CD14-positive monocyte (primary cell): Measurements from ENCODE around the gene GAP43. TPM values are rescaled to one million over a fixed set of nuclear protein-coding genes. Genes with fewer than 3 reads are reported as not detected.

Experiments used
- DNase-seq, 3 donors: peaks; one replicate each; pipeline ENCODE4 v3.0.0-alpha.2; 2011 to 2022
- H2AFZ ChIP-seq: 2 replicates; pipeline ENCODE4 v1.6.0; 2012; ENCODE audit warnings: mild to moderate bottlenecking, low read depth, low read length, inconsistent platforms; ENCODE audit not compliant: insufficient read depth, poor library complexity, severe bottlenecking
- H3K27ac ChIP-seq, 2 donors: 1 replicate in 1 of 2; 2 replicates in 1 of 2; pipeline ENCODE4 v1.5.1; 2012 to 2013; ENCODE audit warnings: low read length in 2 of 2, control low read depth in 1 of 2, inconsistent platforms in 1 of 2, low read depth in 1 of 2, mild to moderate bottlenecking in 1 of 2
- H3K27me3 ChIP-seq, 2 donors: one replicate each; pipeline versions ENCODE4 v1.6.0 to v1.6.1; 2011 to 2013; ENCODE audit warnings: low read length in 2 of 2; ENCODE audit not compliant: control insufficient read depth in 2 of 2, insufficient read depth in 2 of 2
- H3K36me3 ChIP-seq, 2 donors: replicated peaks in 1 of 2; 1 replicate in 1 of 2; 2 replicates in 1 of 2; pipeline versions ENCODE4 v1.5.1 to v1.6.1; 2012 to 2013; ENCODE audit warnings: low read length in 2 of 2, control low read depth in 1 of 2, inconsistent platforms in 1 of 2, mild to moderate bottlenecking in 1 of 2; ENCODE audit not compliant: insufficient read depth in 2 of 2, control insufficient read depth in 1 of 2
- H3K4me1 ChIP-seq, 2 donors: 1 replicate in 1 of 2; 2 replicates in 1 of 2; pipeline versions ENCODE4 v1.5.1 to v1.6.1; 2012 to 2013; ENCODE audit warnings: low read length in 2 of 2, control low read depth in 1 of 2, inconsistent platforms in 1 of 2, mild to moderate bottlenecking in 1 of 2, moderate library complexity in 1 of 2; ENCODE audit not compliant: insufficient read depth in 2 of 2, control insufficient read depth in 1 of 2
- H3K4me2 ChIP-seq: replicated peaks from 2 replicates; pipeline ENCODE3; 2012; ENCODE audit warnings: low read length, moderate library complexity, mild to moderate bottlenecking; ENCODE audit not compliant: poor library complexity, severe bottlenecking; ENCODE audit errors: extremely low read depth
- H3K4me3 ChIP-seq, 3 experiments: fragments of 200-600 bp in 1 of 3; sonication (generic) in 1 of 3; replicated peaks in 1 of 3; 1 replicate in 2 of 3; 2 replicates in 1 of 3; pipeline ENCODE4 v1.5.1; 2011 to 2013; ENCODE audit warnings: low read length in 3 of 3, mild to moderate bottlenecking in 3 of 3, control low read depth in 2 of 3, low read depth in 2 of 3, inconsistent platforms in 1 of 3, moderate library complexity in 1 of 3
- H3K79me2 ChIP-seq: 2 replicates; pipeline ENCODE4 v1.6.0; 2012; ENCODE audit warnings: mild to moderate bottlenecking, control low read depth, inconsistent platforms, low read length, moderate library complexity; ENCODE audit not compliant: insufficient read depth
- H3K9ac ChIP-seq: 2 replicates; pipeline ENCODE4 v1.6.0; 2017; ENCODE audit warnings: low read length, mild to moderate bottlenecking; ENCODE audit not compliant: insufficient read depth, poor library complexity, severe bottlenecking
- H3K9me3 ChIP-seq, 2 donors: replicated peaks in 1 of 2; 1 replicate in 1 of 2; 2 replicates in 1 of 2; pipeline versions ENCODE4 v1.5.1 to v1.6.1; 2012 to 2013; ENCODE audit warnings: low read length in 2 of 2, control low read depth in 1 of 2; ENCODE audit not compliant: control insufficient read depth in 1 of 2, insufficient read depth in 1 of 2
- H4K20me1 ChIP-seq: 2 replicates; pipeline ENCODE4 v1.6.0; 2012; ENCODE audit warnings: mild to moderate bottlenecking, low read length, control low read depth, moderate library complexity; ENCODE audit not compliant: insufficient read depth
- H3K27ac Mint-ChIP-seq, 7 donors: one replicate each; pipeline ENCODE4 v1.8.0; 2020; ENCODE audit warnings: mild to moderate bottlenecking in 7 of 7, mixed read lengths in 7 of 7, moderate library complexity in 6 of 7, inconsistent platforms in 2 of 7
- H3K27me3 Mint-ChIP-seq, 3 donors: one replicate each; pipeline ENCODE4 v1.8.0; 2021 to 2022; ENCODE audit warnings: low read depth in 3 of 3, mild to moderate bottlenecking in 3 of 3, mixed read lengths in 3 of 3, moderate library complexity in 3 of 3, inconsistent platforms in 1 of 3
- H3K36me3 Mint-ChIP-seq, 2 donors: one replicate each; pipeline ENCODE4 v1.8.0; 2020; ENCODE audit warnings: mixed read lengths in 2 of 2, inconsistent platforms in 1 of 2, mild to moderate bottlenecking in 1 of 2
- H3K4me1 Mint-ChIP-seq: one replicate; pipeline ENCODE4 v1.8.0; 2020; ENCODE audit warnings: mild to moderate bottlenecking, mixed read lengths
- H3K4me3 Mint-ChIP-seq, 2 donors: one replicate each; pipeline ENCODE4 v1.8.0; 2020; ENCODE audit warnings: mild to moderate bottlenecking in 2 of 2, mixed read lengths in 2 of 2, moderate library complexity in 1 of 2
- H3K9me3 Mint-ChIP-seq, 7 donors: one replicate each; pipeline ENCODE4 v1.8.0; 2020 to 2022; ENCODE audit warnings: mixed read lengths in 7 of 7, mild to moderate bottlenecking in 6 of 7, moderate library complexity in 6 of 7, inconsistent platforms in 2 of 7
- CTCF ChIP-seq: fragments of 200-600 bp; IDR thresholded peaks from one replicate; pipeline ENCODE4 v1.8.0; 2022; ENCODE audit warnings: antibody characterized with exemption, mild to moderate bottlenecking
- intact Hi-C, 2 donors: fragments of 100-400 bp; cut with micrococcal nuclease; formaldehyde crosslinking; loops; one replicate each; pipeline versions ENCODE4 v1.15.0 to v1.15.1; 2023
- polyA plus RNA-seq, 3 donors: library from polyadenylated mRNA; depleted of rRNA in 1 of 3; unstranded in 2 of 3; stranded (reverse) in 1 of 3; fragments of 300-500 nt in 2 of 3; fragments of >200 nt in 1 of 3; fragmentation: Illumina TruSeq in 2 of 3; gene quantifications; 1 replicate in 2 of 3; 2 replicates in 1 of 3; pipeline ENCODE4 v1.2.3, GENCODE V29; 2012 to 2021

The GAP43 gene
- polyA plus RNA-seq, 3 donors = not detected

GRCh38 chr3:115667738-115668065 is 44.4 kb downstream of the GAP43 start:
- no peak overlapping the region for H3K4me2 ChIP-seq
- TF ChIP-seq CTCF = no peak
- no peaks in the 10 kb centered on the region for H4K20me1 ChIP-seq
- no peaks in the 10 kb centered on the region for H3K9me3 ChIP-seq
- Mint-ChIP-seq H3K36me3 (no peaks in the 10 kb centered on the region), H3K9me3 (peaks cover 0 to 3% (median 0%) of the 10 kb centered on the region in 7 donors), H3K4me1 (no peaks in the 10 kb centered on the region), H3K27me3 (peaks cover 0 to 19% (median 5%) of the 10 kb centered on the region in 3 donors), H3K4me3 (peak overlapping the region in 1 of 2 donors; percentile 51), H3K27ac (no peak overlapping the region)
- intact Hi-C loops = no loop called here
- no peaks in the 10 kb centered on the region for H3K36me3 ChIP-seq
- H3K9ac ChIP-seq = no peak overlapping the region
- H2AFZ ChIP-seq = no peak overlapping the region
- H3K79me2 ChIP-seq = no peaks in the 10 kb centered on the region
- H3K4me3 ChIP-seq = no peak overlapping the region
- DNase-seq = no peak
- H3K27ac ChIP-seq = no peak overlapping the region
- no peaks in the 10 kb centered on the region for H3K4me1 ChIP-seq
- H3K27me3 ChIP-seq = peaks cover 2 to 8% of the 10 kb centered on the region in 2 donors

GRCh38 chr3:115670911-115671310 is 47.6 kb downstream of the GAP43 start:
- Histone ChIP-seq H3K9me3 (no peaks in the 10 kb centered on the region), H2AFZ (no peak overlapping the region), H3K4me2 (no peak overlapping the region), H4K20me1 (no peaks in the 10 kb centered on the region), H3K79me2 (no peaks in the 10 kb centered on the region), H3K36me3 (no peaks in the 10 kb centered on the region), H3K27me3 (peaks cover 2% of the 10 kb centered on the region in 2 donors), H3K4me3 (no peak overlapping the region), H3K4me1 (no peaks in the 10 kb centered on the region), H3K9ac (no peak overlapping the region), H3K27ac (no peak overlapping the region)
- Mint-ChIP-seq H3K36me3 (no peaks in the 10 kb centered on the region), H3K4me1 (no peaks in the 10 kb centered on the region), H3K27me3 (peaks cover under 1 to 15% (median 1%) of the 10 kb centered on the region in 3 donors), H3K9me3 (peaks cover 0 to 3% (median 0%) of the 10 kb centered on the region in 7 donors), H3K4me3 (no peak overlapping the region), H3K27ac (no peak overlapping the region)
- no peak for DNase-seq
- intact Hi-C loops = no loop called here
- TF ChIP-seq CTCF = no peak
